ENCODE measurements around the gene CDON. TPM values are rescaled to one million over a fixed set of nuclear protein-coding genes. Genes with fewer than 3 reads are reported as not detected.

The CDON gene
- total RNA-seq, 2 donors from 2014 or later = 5.6 to 7.3 TPM

DNA sequence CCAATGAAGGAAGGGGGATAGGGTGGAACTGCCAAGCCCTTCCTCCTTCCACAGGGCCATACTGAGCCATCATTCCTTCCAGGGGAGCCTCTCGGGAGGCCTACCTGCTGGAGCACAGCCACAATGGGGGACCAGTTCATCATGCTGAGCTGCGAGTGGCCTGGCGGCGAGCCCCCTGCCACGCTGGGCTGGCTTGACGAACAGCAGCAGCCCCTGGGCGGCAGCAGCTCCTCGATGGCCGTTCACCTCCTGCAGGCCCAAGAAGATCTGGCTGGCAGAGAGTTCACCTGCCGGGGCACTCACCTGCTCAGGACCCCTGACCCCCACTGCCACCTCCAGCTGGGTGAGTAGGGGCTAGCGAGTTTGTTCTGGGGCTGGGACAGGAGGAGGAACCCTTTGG is 110.9 kb downstream of the CDON start:
- TF ChIP-seq POLR2A (IDR thresholded peaks at IDR 0.05) = no peak
- TF ChIP-seq, protein P1, sequence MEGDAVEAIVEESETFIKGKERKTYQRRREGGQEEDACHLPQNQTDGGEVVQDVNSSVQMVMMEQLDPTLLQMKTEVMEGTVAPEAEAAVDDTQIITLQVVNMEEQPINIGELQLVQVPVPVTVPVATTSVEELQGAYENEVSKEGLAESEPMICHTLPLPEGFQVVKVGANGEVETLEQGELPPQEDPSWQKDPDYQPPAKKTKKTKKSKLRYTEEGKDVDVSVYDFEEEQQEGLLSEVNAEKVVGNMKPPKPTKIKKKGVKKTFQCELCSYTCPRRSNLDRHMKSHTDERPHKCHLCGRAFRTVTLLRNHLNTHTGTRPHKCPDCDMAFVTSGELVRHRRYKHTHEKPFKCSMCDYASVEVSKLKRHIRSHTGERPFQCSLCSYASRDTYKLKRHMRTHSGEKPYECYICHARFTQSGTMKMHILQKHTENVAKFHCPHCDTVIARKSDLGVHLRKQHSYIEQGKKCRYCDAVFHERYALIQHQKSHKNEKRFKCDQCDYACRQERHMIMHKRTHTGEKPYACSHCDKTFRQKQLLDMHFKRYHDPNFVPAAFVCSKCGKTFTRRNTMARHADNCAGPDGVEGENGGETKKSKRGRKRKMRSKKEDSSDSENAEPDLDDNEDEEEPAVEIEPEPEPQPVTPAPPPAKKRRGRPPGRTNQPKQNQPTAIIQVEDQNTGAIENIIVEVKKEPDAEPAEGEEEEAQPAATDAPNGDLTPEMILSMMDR (IDR thresholded peaks at IDR 0.05) = no peak
- intact Hi-C loops (cut with DNase I) = no loop called here
- WGBS, 2 donors = 73 to 79% methylated on average over 10 to 11 of the region's 11 CpGs
- Histone ChIP-seq H3K27ac (peak overlapping the region; percentile 56 to 78 (median 68)), H3K36me3 (replicated peaks in 1 of 2; ENCODE audit: insufficient read depth in 1 of 2, low read depth in 2 of 2) (no peaks in the 10 kb centered on the region), H3K4me1 (peaks cover 26% of the 10 kb centered on the region), H3K4me3 (no peak overlapping the region), H3K9me3 (no peaks in the 10 kb centered on the region), H3K27me3 (no peaks in the 10 kb centered on the region)
- DNase-seq (no peak), ATAC-seq (no peak)

DNA sequence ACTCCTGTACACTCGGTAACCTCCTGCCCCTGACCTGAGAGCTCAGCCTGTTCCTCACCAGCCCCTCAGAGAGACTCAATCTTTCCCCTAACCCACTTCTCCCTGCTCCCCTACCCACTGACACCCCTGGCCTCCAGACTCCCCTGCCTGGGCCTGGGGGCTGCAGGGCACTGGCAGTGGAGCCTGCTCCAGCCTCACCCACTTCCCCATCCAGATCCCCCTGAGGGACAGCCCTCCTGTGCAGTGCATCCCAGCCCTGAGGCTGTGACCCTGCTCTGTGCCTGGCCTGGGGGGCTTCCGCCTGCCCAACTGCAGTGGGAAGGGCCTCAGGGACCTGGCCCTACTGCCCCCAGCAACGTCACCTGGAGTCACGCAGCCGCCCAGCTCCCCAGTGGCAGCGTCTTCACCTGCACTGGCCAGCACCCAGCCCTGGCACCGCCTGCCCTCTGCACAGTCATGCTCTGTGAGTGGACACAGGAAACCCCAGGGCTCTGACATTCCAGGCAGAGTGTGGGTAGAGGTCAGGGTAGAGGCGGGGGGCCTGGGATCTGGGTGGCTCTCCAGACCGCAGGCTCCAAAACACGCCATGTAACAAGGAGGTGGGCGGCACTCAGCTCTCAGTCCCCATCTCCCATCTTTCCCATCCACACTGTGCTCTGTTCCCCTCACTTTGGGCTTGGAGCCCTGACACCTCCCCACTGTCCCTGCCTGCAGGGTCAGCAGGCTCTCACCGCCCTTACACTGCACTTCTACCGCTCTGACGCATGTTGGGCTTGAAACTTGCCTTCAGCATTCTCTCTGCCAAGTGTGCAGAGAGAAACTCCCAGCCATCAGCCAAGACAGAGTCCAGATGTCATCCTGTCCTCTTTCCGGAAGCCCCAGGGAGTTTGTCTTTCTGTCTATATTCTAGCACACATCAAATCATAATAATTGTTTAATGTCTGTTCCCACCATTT is 111.7 kb downstream of the CDON start:
- Histone ChIP-seq H3K9me3 (no peaks in the 10 kb centered on the region), H3K27ac (peak overlapping the region; percentile 56 to 78 (median 68)), H3K4me3 (no peak overlapping the region), H3K36me3 (replicated peaks in 1 of 2; ENCODE audit: insufficient read depth in 1 of 2, low read depth in 2 of 2) (no peaks in the 10 kb centered on the region), H3K4me1 (peaks cover 26% of the 10 kb centered on the region), H3K27me3 (no peaks in the 10 kb centered on the region)
- intact Hi-C loops (cut with DNase I) = no loop called here
- DNase-seq (peak; percentile 35 to 56 (median 50)), ATAC-seq (peak; percentile 57)
- TF ChIP-seq POLR2A (IDR thresholded peaks at IDR 0.05) = no peak
- TF ChIP-seq, protein P1 (IDR thresholded peaks at IDR 0.05) = no peak
- 47 to 65% methylated on average over 5 to 15 of the region's 15 CpGs for WGBS, 2 donors

DNA sequence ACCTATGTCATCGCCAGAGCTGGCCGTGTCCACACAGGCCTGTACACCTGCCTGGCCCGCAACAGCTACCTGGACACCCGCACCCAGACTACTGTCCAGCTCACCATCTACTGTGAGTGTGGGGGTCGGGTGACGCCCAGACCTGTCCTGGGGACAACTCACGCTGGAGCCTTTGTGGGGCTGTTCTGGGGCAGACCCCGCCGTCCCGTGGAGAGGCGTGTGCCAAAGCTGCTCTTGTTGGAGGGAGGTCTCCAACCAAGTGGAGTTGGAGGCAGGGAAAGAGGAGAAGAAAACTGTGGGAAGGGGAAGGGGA is 112.5 kb downstream of the CDON start:
- Histone ChIP-seq H3K9me3 (no peaks in the 10 kb centered on the region), H3K4me1 (peaks cover 26% of the 10 kb centered on the region), H3K27me3 (no peaks in the 10 kb centered on the region), H3K36me3 (replicated peaks in 1 of 2; ENCODE audit: insufficient read depth in 1 of 2, low read depth in 2 of 2) (no peaks in the 10 kb centered on the region), H3K4me3 (no peak overlapping the region), H3K27ac (no peak overlapping the region)
- intact Hi-C loops (cut with DNase I) = no loop called here
- ATAC-seq (no peak), DNase-seq (no peak)
- no peak for TF ChIP-seq POLR2A (IDR thresholded peaks at IDR 0.05)
- TF ChIP-seq, protein P1 (IDR thresholded peaks at IDR 0.05) = no peak
- WGBS, 2 donors = 79% methylated on average over 4 to 11 of the region's 11 CpGs

DNA sequence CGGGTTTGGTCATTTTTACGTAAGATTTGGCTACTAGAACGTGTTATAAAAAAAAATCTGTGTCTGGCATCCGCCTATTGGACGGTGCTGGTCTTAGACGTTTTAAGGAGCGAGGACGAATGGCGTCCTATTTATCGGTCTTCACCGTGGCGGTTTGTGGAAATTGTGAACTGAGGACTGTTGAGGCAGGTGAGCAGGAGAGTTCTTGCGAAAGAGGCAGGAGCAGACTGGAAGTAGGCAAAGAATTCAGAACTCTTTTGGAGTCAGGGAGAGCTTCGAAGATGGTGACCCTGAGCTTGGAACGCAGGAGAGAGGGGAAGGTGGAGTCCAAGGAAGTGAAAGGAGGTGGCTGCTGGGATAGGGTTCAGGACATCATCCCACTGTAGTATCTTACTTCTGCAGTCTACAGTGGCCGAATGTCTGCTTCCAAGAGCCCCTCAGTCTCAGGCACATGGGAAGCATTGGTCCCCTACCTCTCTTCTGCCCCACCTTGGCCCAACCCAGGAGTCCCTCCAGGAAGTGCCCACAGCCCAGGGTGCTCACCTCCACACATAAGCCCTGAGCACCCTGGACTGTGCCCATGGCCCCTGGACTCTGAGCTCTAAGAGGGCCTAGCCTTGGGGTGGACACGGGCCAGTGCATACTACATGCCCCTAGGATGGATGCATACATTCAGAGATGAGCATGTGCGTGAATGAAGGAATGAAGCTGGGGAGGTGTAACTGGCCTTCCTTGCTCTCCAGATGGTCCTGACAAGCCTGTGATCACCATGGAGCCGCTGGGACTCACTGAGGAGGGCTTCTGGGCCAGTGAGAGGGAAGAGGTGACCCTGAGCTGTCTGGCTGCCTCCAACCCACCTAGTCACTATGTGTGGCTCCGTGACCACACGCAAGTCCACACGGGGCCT is 113.1 kb downstream of the CDON start:
- Histone ChIP-seq H3K4me1 (peaks cover 26% of the 10 kb centered on the region), H3K9me3 (no peaks in the 10 kb centered on the region), H3K4me3 (no peak overlapping the region), H3K36me3 (replicated peaks in 1 of 2; ENCODE audit: insufficient read depth in 1 of 2, low read depth in 2 of 2) (no peaks in the 10 kb centered on the region), H3K27me3 (no peaks in the 10 kb centered on the region), H3K27ac (no peak overlapping the region)
- 83 to 84% methylated on average over 19 to 22 of the region's 22 CpGs for WGBS, 2 donors
- intact Hi-C loops (cut with DNase I) = no loop called here
- ATAC-seq (no peak), DNase-seq (no peak)
- TF ChIP-seq, protein P1 (IDR thresholded peaks at IDR 0.05) = no peak
- no peak for TF ChIP-seq POLR2A (IDR thresholded peaks at IDR 0.05)

Data from body of pancreas (tissue), 4 donors.